ENCODE data around the gene ADAM19. TPM values are rescaled to one million over a fixed set of nuclear protein-coding genes. Genes with fewer than 3 reads are reported as not detected.

Gene ADAM19
- total and polyA plus RNA-seq, 4 donors, result 1.5 to 42.8 (median 20.3) TPM

GRCh38 chr5:157541447-157542118 lies 34.0 kb downstream of the ADAM19 start:
- WGBS, 2 donors, result 26 to 29% methylated on average over 6 of the region's 6 CpGs
- ATAC-seq (ENCODE audit: low FRiP score), result no peak
- H3K9me3 ChIP-seq (ENCODE audit: control insufficient read depth, low read length), result no peaks in the 10 kb centered on the region
- H3K36me3 ChIP-seq (ENCODE audit: control insufficient read depth in 1 of 2, insufficient read depth in 2 of 2, low read length in 1 of 2), result peaks cover 0 to 2% of the 10 kb centered on the region in 2 donors
- H3K4me3 ChIP-seq (ENCODE audit: low read length in 2 of 2), result no peak overlapping the region
- H3K4me1 ChIP-seq (ENCODE audit: control insufficient read depth in 1 of 2, insufficient read depth in 2 of 2, low read length in 2 of 2), result peaks cover 1 to 5% of the 10 kb centered on the region in 2 donors
- peak overlapping the region; percentile 17 to 29 for H3K27ac ChIP-seq (ENCODE audit: low read depth in 1 of 2, low read length in 2 of 2)
- intact Hi-C loops (cut with DNase I), result no loop called here
- H3K27me3 ChIP-seq (ENCODE audit: control insufficient read depth in 1 of 2, insufficient read depth in 2 of 2, low read length in 1 of 2), result no peaks in the 10 kb centered on the region
- no peak for DNase-seq

GRCh38 chr5:157540707-157541446 lies 34.7 kb downstream of the ADAM19 start:
- intact Hi-C loops (cut with DNase I), result no loop called here
- H3K9me3 ChIP-seq (ENCODE audit: control insufficient read depth, low read length), result no peaks in the 10 kb centered on the region
- H3K36me3 ChIP-seq (ENCODE audit: control insufficient read depth in 1 of 2, insufficient read depth in 2 of 2, low read length in 1 of 2), result peaks cover 0 to 2% of the 10 kb centered on the region in 2 donors
- 25 to 27% methylated on average over 11 of the region's 11 CpGs for WGBS, 2 donors
- peaks cover 1 to 5% of the 10 kb centered on the region in 2 donors for H3K4me1 ChIP-seq (ENCODE audit: control insufficient read depth in 1 of 2, insufficient read depth in 2 of 2, low read length in 2 of 2)
- peak; percentile 72 for ATAC-seq (ENCODE audit: low FRiP score)
- peak; percentile 74 to 83 for DNase-seq
- no peak overlapping the region for H3K4me3 ChIP-seq (ENCODE audit: low read length in 2 of 2)
- no peaks in the 10 kb centered on the region for H3K27me3 ChIP-seq (ENCODE audit: control insufficient read depth in 1 of 2, insufficient read depth in 2 of 2, low read length in 1 of 2)
- H3K27ac ChIP-seq (ENCODE audit: low read depth in 1 of 2, low read length in 2 of 2), result no peak overlapping the region

GRCh38 chr5:157540124-157540523 lies 35.5 kb downstream of the ADAM19 start:
- ATAC-seq (ENCODE audit: low FRiP score), result no peak
- Histone ChIP-seq H3K27ac (ENCODE audit: low read depth in 1 of 2, low read length in 2 of 2) (no peak overlapping the region), H3K4me3 (ENCODE audit: low read length in 2 of 2) (no peak overlapping the region), H3K4me1 (ENCODE audit: control insufficient read depth in 1 of 2, insufficient read depth in 2 of 2, low read length in 2 of 2) (peaks cover 1 to 5% of the 10 kb centered on the region in 2 donors), H3K9me3 (ENCODE audit: control insufficient read depth, low read length) (no peaks in the 10 kb centered on the region), H3K27me3 (ENCODE audit: control insufficient read depth in 1 of 2, insufficient read depth in 2 of 2, low read length in 1 of 2) (no peaks in the 10 kb centered on the region), H3K36me3 (ENCODE audit: control insufficient read depth in 1 of 2, insufficient read depth in 2 of 2, low read length in 1 of 2) (peaks cover 0 to 2% of the 10 kb centered on the region in 2 donors)
- no peak for DNase-seq
- 93 to 97% methylated on average over 2 of the region's 2 CpGs for WGBS, 2 donors
- intact Hi-C loops (cut with DNase I), result no loop called here

GRCh38 chr5:157539503-157540022 lies 36.0 kb downstream of the ADAM19 start:
- no peak for ATAC-seq (ENCODE audit: low FRiP score)
- H3K27ac ChIP-seq (ENCODE audit: low read depth in 1 of 2, low read length in 2 of 2), result peak overlapping the region in 1 of 2 donors; percentile 17
- peaks cover 1 to 5% of the 10 kb centered on the region in 2 donors for H3K4me1 ChIP-seq (ENCODE audit: control insufficient read depth in 1 of 2, insufficient read depth in 2 of 2, low read length in 2 of 2)
- H3K36me3 ChIP-seq (ENCODE audit: control insufficient read depth in 1 of 2, insufficient read depth in 2 of 2, low read length in 1 of 2), result peaks cover 0 to 2% of the 10 kb centered on the region in 2 donors
- no peaks in the 10 kb centered on the region for H3K9me3 ChIP-seq (ENCODE audit: control insufficient read depth, low read length)
- intact Hi-C loops (cut with DNase I), result no loop called here
- WGBS, 2 donors, result 78 to 80% methylated on average over 4 of the region's 4 CpGs
- H3K27me3 ChIP-seq (ENCODE audit: control insufficient read depth in 1 of 2, insufficient read depth in 2 of 2, low read length in 1 of 2), result no peaks in the 10 kb centered on the region
- no peak for DNase-seq
- no peak overlapping the region for H3K4me3 ChIP-seq (ENCODE audit: low read length in 2 of 2)

- DNase-seq, result no peak
- WGBS, 2 donors, result 97 to 99% methylated on average over 6 of the region's 6 CpGs
- H3K4me1 ChIP-seq (ENCODE audit: control insufficient read depth in 1 of 2, insufficient read depth in 2 of 2, low read length in 2 of 2), result peaks cover 1 to 5% of the 10 kb centered on the region in 2 donors
- intact Hi-C loops (cut with DNase I), result no loop called here
- no peaks in the 10 kb centered on the region for H3K27me3 ChIP-seq (ENCODE audit: control insufficient read depth in 1 of 2, insufficient read depth in 2 of 2, low read length in 1 of 2)
- H3K9me3 ChIP-seq (ENCODE audit: control insufficient read depth, low read length), result no peaks in the 10 kb centered on the region
- ATAC-seq (ENCODE audit: low FRiP score), result no peak
- H3K27ac ChIP-seq (ENCODE audit: low read depth in 1 of 2, low read length in 2 of 2), result no peak overlapping the region
- H3K4me3 ChIP-seq (ENCODE audit: low read length in 2 of 2), result no peak overlapping the region
- H3K36me3 ChIP-seq (ENCODE audit: control insufficient read depth in 1 of 2, insufficient read depth in 2 of 2, low read length in 1 of 2), result peaks cover 0 to 2% of the 10 kb centered on the region in 2 donors
Observed at GRCh38 chr5:157538311-157538710, 37.3 kb downstream of the ADAM19 start.

- H3K27me3 ChIP-seq (ENCODE audit: control insufficient read depth in 1 of 2, insufficient read depth in 2 of 2, low read length in 1 of 2), result no peaks in the 10 kb centered on the region
- H3K9me3 ChIP-seq (ENCODE audit: control insufficient read depth, low read length), result no peaks in the 10 kb centered on the region
- H3K27ac ChIP-seq (ENCODE audit: low read depth in 1 of 2, low read length in 2 of 2), result no peak overlapping the region
- peaks cover 0 to 5% of the 10 kb centered on the region in 2 donors for H3K4me1 ChIP-seq (ENCODE audit: control insufficient read depth in 1 of 2, insufficient read depth in 2 of 2, low read length in 2 of 2)
- H3K4me3 ChIP-seq (ENCODE audit: low read length in 2 of 2), result no peak overlapping the region
- ATAC-seq (ENCODE audit: low FRiP score) (peak; percentile 93), DNase-seq (peak; percentile 76 to 78)
- H3K36me3 ChIP-seq (ENCODE audit: control insufficient read depth in 1 of 2, insufficient read depth in 2 of 2, low read length in 1 of 2), result peaks cover 0 to 2% of the 10 kb centered on the region in 2 donors
- WGBS, 2 donors, result 8 to 20% methylated on average over 6 of the region's 6 CpGs
- intact Hi-C loops (cut with DNase I), result no loop called here
Observed at GRCh38 chr5:157535042-157535865, 40.3 kb downstream of the ADAM19 start.

- Histone ChIP-seq H3K36me3 (ENCODE audit: control insufficient read depth in 1 of 2, insufficient read depth in 2 of 2, low read length in 1 of 2) (peaks cover 2% of the 10 kb centered on the region in 2 donors), H3K27me3 (ENCODE audit: control insufficient read depth in 1 of 2, insufficient read depth in 2 of 2, low read length in 1 of 2) (no peaks in the 10 kb centered on the region), H3K27ac (ENCODE audit: low read depth in 1 of 2, low read length in 2 of 2) (no peak overlapping the region), H3K4me1 (ENCODE audit: control insufficient read depth in 1 of 2, insufficient read depth in 2 of 2, low read length in 2 of 2) (no peaks in the 10 kb centered on the region), H3K9me3 (ENCODE audit: control insufficient read depth, low read length) (no peaks in the 10 kb centered on the region), H3K4me3 (ENCODE audit: low read length in 2 of 2) (no peak overlapping the region)
- 49 to 52% methylated on average over 7 of the region's 7 CpGs for WGBS, 2 donors
- intact Hi-C loops (cut with DNase I), result no loop called here
- no peak for DNase-seq
- ATAC-seq (ENCODE audit: low FRiP score), result no peak
Observed at GRCh38 chr5:157533011-157533481, 42.5 kb downstream of the ADAM19 start.

- Histone ChIP-seq H3K27me3 (ENCODE audit: control insufficient read depth in 1 of 2, insufficient read depth in 2 of 2, low read length in 1 of 2) (no peaks in the 10 kb centered on the region), H3K36me3 (ENCODE audit: control insufficient read depth in 1 of 2, insufficient read depth in 2 of 2, low read length in 1 of 2) (peaks cover 2% of the 10 kb centered on the region in 2 donors), H3K27ac (ENCODE audit: low read depth in 1 of 2, low read length in 2 of 2) (no peak overlapping the region), H3K4me3 (ENCODE audit: low read length in 2 of 2) (no peak overlapping the region), H3K9me3 (ENCODE audit: control insufficient read depth, low read length) (no peaks in the 10 kb centered on the region), H3K4me1 (ENCODE audit: control insufficient read depth in 1 of 2, insufficient read depth in 2 of 2, low read length in 2 of 2) (no peaks in the 10 kb centered on the region)
- DNase-seq (no peak), ATAC-seq (ENCODE audit: low FRiP score) (no peak)
- intact Hi-C loops (cut with DNase I), result no loop called here
- WGBS, 2 donors, result 89 to 91% methylated on average over 5 of the region's 5 CpGs
Observed at GRCh38 chr5:157532022-157532421, 43.6 kb downstream of the ADAM19 start.
